ENCODE results near the gene TOMM34. TPM values are rescaled to one million over a fixed set of nuclear protein-coding genes. Genes with fewer than 3 reads are reported as not detected.

Gene TOMM34
- total and polyA plus RNA-seq, 2 experiments from 2014 or later, result 27.4 to 38.7 TPM

- TF ChIP-seq CTCF (conservative IDR thresholded peaks at IDR 0.05; ENCODE audit: low read depth in 2 of 2) (peak; percentile 40 to 60), ZNF114 (CRISPR knock-in tag; IDR thresholded peaks at IDR 0.05) (no peak), JUNB (IDR thresholded peaks at IDR 0.05; ENCODE audit: unreplicated experiment) (no peak), NANOG (IDR thresholded peaks at IDR 0.05; ENCODE audit: borderline replicate concordance) (no peak), STAT1 (IDR thresholded peaks at IDR 0.05; ENCODE audit: unreplicated experiment) (no peak), EZH2 (IDR thresholded peaks at IDR 0.05; ENCODE audit: low read depth, unreplicated experiment) (no peak)
- TF ChIP-seq, protein P1, sequence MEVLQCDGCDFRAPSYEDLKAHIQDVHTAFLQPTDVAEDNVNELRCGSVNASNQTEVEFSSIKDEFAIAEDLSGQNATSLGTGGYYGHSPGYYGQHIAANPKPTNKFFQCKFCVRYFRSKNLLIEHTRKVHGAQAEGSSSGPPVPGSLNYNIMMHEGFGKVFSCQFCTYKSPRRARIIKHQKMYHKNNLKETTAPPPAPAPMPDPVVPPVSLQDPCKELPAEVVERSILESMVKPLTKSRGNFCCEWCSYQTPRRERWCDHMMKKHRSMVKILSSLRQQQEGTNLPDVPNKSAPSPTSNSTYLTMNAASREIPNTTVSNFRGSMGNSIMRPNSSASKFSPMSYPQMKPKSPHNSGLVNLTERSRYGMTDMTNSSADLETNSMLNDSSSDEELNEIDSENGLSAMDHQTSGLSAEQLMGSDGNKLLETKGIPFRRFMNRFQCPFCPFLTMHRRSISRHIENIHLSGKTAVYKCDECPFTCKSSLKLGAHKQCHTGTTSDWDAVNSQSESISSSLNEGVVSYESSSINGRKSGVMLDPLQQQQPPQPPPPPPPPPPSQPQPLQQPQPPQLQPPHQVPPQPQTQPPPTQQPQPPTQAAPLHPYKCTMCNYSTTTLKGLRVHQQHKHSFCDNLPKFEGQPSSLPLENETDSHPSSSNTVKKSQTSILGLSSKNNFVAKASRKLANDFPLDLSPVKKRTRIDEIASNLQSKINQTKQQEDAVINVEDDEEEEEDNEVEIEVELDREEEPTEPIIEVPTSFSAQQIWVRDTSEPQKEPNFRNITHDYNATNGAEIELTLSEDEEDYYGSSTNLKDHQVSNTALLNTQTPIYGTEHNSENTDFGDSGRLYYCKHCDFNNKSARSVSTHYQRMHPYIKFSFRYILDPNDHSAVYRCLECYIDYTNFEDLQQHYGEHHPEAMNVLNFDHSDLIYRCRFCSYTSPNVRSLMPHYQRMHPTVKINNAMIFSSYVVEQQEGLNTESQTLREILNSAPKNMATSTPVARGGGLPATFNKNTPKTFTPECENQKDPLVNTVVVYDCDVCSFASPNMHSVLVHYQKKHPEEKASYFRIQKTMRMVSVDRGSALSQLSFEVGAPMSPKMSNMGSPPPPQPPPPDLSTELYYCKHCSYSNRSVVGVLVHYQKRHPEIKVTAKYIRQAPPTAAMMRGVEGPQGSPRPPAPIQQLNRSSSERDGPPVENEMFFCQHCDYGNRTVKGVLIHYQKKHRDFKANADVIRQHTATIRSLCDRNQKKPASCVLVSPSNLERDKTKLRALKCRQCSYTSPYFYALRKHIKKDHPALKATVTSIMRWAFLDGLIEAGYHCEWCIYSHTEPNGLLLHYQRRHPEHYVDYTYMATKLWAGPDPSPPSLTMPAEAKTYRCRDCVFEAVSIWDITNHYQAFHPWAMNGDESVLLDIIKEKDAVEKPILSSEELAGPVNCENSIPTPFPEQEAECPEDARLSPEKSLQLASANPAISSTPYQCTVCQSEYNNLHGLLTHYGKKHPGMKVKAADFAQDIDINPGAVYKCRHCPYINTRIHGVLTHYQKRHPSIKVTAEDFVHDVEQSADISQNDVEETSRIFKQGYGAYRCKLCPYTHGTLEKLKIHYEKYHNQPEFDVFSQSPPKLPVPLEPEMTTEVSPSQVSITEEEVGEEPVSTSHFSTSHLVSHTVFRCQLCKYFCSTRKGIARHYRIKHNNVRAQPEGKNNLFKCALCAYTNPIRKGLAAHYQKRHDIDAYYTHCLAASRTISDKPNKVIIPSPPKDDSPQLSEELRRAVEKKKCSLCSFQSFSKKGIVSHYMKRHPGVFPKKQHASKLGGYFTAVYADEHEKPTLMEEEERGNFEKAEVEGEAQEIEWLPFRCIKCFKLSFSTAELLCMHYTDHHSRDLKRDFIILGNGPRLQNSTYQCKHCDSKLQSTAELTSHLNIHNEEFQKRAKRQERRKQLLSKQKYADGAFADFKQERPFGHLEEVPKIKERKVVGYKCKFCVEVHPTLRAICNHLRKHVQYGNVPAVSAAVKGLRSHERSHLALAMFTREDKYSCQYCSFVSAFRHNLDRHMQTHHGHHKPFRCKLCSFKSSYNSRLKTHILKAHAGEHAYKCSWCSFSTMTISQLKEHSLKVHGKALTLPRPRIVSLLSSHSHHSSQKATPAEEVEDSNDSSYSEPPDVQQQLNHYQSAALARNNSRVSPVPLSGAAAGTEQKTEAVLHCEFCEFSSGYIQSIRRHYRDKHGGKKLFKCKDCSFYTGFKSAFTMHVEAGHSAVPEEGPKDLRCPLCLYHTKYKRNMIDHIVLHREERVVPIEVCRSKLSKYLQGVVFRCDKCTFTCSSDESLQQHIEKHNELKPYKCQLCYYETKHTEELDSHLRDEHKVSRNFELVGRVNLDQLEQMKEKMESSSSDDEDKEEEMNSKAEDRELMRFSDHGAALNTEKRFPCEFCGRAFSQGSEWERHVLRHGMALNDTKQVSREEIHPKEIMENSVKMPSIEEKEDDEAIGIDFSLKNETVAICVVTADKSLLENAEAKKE (CRISPR knock-in tag; IDR thresholded peaks at IDR 0.05), result no peak
Observed at GRCh38 chr20:44966030-44966961, 6.1 kb upstream of the TOMM34 start, which contains the start of gene STK4 (continued).

All from GM23338 (cell line).